ENCODE results near the gene GTF3C5. TPM values are rescaled to one million over a fixed set of nuclear protein-coding genes. Genes with fewer than 3 reads are reported as not detected.

GTF3C5 gene
- total and polyA plus RNA-seq, 2 donors from 2014 or later, result 38.0 to 47.7 TPM

- Histone ChIP-seq H3K27ac (ENCODE audit: low read depth in 2 of 2, low read length in 2 of 2) (no peak overlapping the region), H3K27me3 (ENCODE audit: control insufficient read depth, insufficient read depth, low read length) (no peaks in the 10 kb centered on the region), H3K36me3 (ENCODE audit: control insufficient read depth in 2 of 3, insufficient read depth in 3 of 3, low read length in 3 of 3) (no peaks in the 10 kb centered on the region), H3K9ac (ENCODE audit: low read length in 3 of 3) (no peak overlapping the region), H3K4me1 (ENCODE audit: control insufficient read depth in 2 of 3, insufficient read depth in 2 of 3, low read depth in 1 of 3, low read length in 3 of 3) (peaks cover 0 to 2% (median 0%) of the 10 kb centered on the region in 3 donors), H3K9me3 (ENCODE audit: control insufficient read depth in 2 of 3, insufficient read depth in 1 of 3, low read length in 3 of 3) (no peaks in the 10 kb centered on the region), H3K4me3 (ENCODE audit: low read length in 3 of 3) (no peak overlapping the region)
- DNase-seq (no peak), FAIRE-seq (no peak)
- no peak for TF ChIP-seq CTCF (IDR thresholded peaks at IDR 0.05; ENCODE audit: borderline replicate concordance, extremely low read depth, insufficient read depth)
- intact Hi-C loops (cut with DNase I), result no loop called here
These were observed 42.6 kb downstream of the GTF3C5 start for GRCh38 chr9:133073086-133074014.

GRCh38 chr9:133074111-133074651 is 43.4 kb downstream of the GTF3C5 start:
- H3K36me3 ChIP-seq (ENCODE audit: control insufficient read depth in 2 of 3, insufficient read depth in 3 of 3, low read length in 3 of 3), result no peaks in the 10 kb centered on the region
- TF ChIP-seq CTCF (IDR thresholded peaks at IDR 0.05; ENCODE audit: borderline replicate concordance, extremely low read depth, insufficient read depth), result no peak
- peaks cover 0 to 2% (median 0%) of the 10 kb centered on the region in 3 donors for H3K4me1 ChIP-seq (ENCODE audit: control insufficient read depth in 2 of 3, insufficient read depth in 2 of 3, low read depth in 1 of 3, low read length in 3 of 3)
- no peak overlapping the region for H3K4me3 ChIP-seq (ENCODE audit: low read length in 3 of 3)
- no peaks in the 10 kb centered on the region for H3K27me3 ChIP-seq (ENCODE audit: control insufficient read depth, insufficient read depth, low read length)
- intact Hi-C loops (cut with DNase I), result no loop called here
- no peak overlapping the region for H3K9ac ChIP-seq (ENCODE audit: low read length in 3 of 3)
- H3K9me3 ChIP-seq (ENCODE audit: control insufficient read depth in 2 of 3, insufficient read depth in 1 of 3, low read length in 3 of 3), result no peaks in the 10 kb centered on the region
- DNase-seq (no peak), FAIRE-seq (no peak)
- H3K27ac ChIP-seq (ENCODE audit: low read depth in 2 of 2, low read length in 2 of 2), result no peak overlapping the region

GRCh38 chr9:133075925-133076630 is 45.3 kb downstream of the GTF3C5 start:
- H3K4me3 ChIP-seq (ENCODE audit: low read length in 3 of 3), result no peak overlapping the region
- no peak overlapping the region for H3K27ac ChIP-seq (ENCODE audit: low read depth in 2 of 2, low read length in 2 of 2)
- H3K4me1 ChIP-seq (ENCODE audit: control insufficient read depth in 2 of 3, insufficient read depth in 2 of 3, low read depth in 1 of 3, low read length in 3 of 3), result peaks cover 0 to 2% (median 0%) of the 10 kb centered on the region in 3 donors
- no peaks in the 10 kb centered on the region for H3K27me3 ChIP-seq (ENCODE audit: control insufficient read depth, insufficient read depth, low read length)
- peak in 2 of 5 donors; percentile 13 to 38 for DNase-seq
- intact Hi-C loops (cut with DNase I), result no loop called here
- FAIRE-seq, result no peak
- no peaks in the 10 kb centered on the region for H3K9me3 ChIP-seq (ENCODE audit: control insufficient read depth in 2 of 3, insufficient read depth in 1 of 3, low read length in 3 of 3)
- H3K9ac ChIP-seq (ENCODE audit: low read length in 3 of 3), result no peak overlapping the region
- H3K36me3 ChIP-seq (ENCODE audit: control insufficient read depth in 2 of 3, insufficient read depth in 3 of 3, low read length in 3 of 3), result no peaks in the 10 kb centered on the region
- TF ChIP-seq CTCF (IDR thresholded peaks at IDR 0.05; ENCODE audit: borderline replicate concordance, extremely low read depth, insufficient read depth), result no peak
